Panc1 (cell line): ENCODE results near the gene PTK6. TPM values are rescaled to one million over a fixed set of nuclear protein-coding genes. Genes with fewer than 3 reads are reported as not detected.

ENCODE experiments used
- ATAC-seq: fragments of 200-7000 bp; cut with Tn5 transposase; 2 replicates; pipeline ENCODE4 v1.9.1; 2020; ENCODE audit warnings: mild to moderate bottlenecking, moderate library complexity
- BruUV-seq: library from RNA; stranded (reverse); fragments of 400-500 nt; replicated peaks from 2 replicates; lab custom pipeline; 2021; lab: Mats Ljungman, UMichigan
- CTCF ChIA-PET: fragments of 300-600 bp; sonication (Branson Sonifier 250); formaldehyde crosslinking; loops from one replicate; lab custom pipeline; 2022; ENCODE audit warnings: antibody characterized with exemption; lab: Charles Lee
- POLR2A ChIA-PET: fragments of 300-600 bp; sonication (Branson Sonifier 250); formaldehyde crosslinking; loops from one replicate; lab custom pipeline; 2022; ENCODE audit warnings: antibody characterized with exemption; lab: Charles Lee
- DNase-seq: peaks from one replicate; pipeline ENCODE4 v3.0.0-alpha.2; 2010; ENCODE audit warnings: low read depth, low spot score
- H3K27ac ChIP-seq: 2 replicates; pipeline ENCODE4 v1.5.1; 2011; ENCODE audit warnings: mild to moderate bottlenecking, low read length, inconsistent platforms
- H3K27me3 ChIP-seq: fragments of 200-500 bp; sonication (Bioruptor generic); 2 replicates; pipeline ENCODE4 v1.6.0; 2014; ENCODE audit warnings: low read length, inconsistent platforms; ENCODE audit not compliant: control insufficient read depth, insufficient read depth
- H3K36me3 ChIP-seq: fragments of 200-500 bp; sonication (Bioruptor generic); 2 replicates; pipeline ENCODE4 v1.5.1; 2014; ENCODE audit warnings: inconsistent platforms, mild to moderate bottlenecking, low read length, moderate library complexity; ENCODE audit not compliant: control insufficient read depth, insufficient read depth
- H3K4me1 ChIP-seq: 2 replicates; pipeline ENCODE4 v1.5.1; 2011; ENCODE audit warnings: inconsistent platforms, mild to moderate bottlenecking, low read length, moderate library complexity; ENCODE audit not compliant: control insufficient read depth, insufficient read depth
- H3K4me3 ChIP-seq, 2 experiments: 2 replicates each; pipeline ENCODE4 v1.5.1; 2011 to 2012; ENCODE audit warnings: low read depth in 2 of 2, low read length in 2 of 2, mild to moderate bottlenecking in 2 of 2, inconsistent platforms in 1 of 2, moderate library complexity in 1 of 2
- H3K9me3 ChIP-seq: fragments of 200-500 bp; sonication (Bioruptor generic); 2 replicates; pipeline ENCODE4 v1.5.1; 2014; ENCODE audit warnings: low read depth, mild to moderate bottlenecking, inconsistent platforms, low read length, moderate library complexity; ENCODE audit not compliant: control insufficient read depth, insufficient read depth
- CTCF ChIP-seq: fragments of 450-650 bp; IDR thresholded peaks from 2 replicates; pipeline ENCODE4 v1.5.1; 2017; ENCODE audit warnings: mild to moderate bottlenecking
- POLR2AphosphoS5 ChIP-seq: IDR thresholded peaks from 2 replicates; pipeline ENCODE4 v1.6.1; 2012; ENCODE audit warnings: mild to moderate bottlenecking, low read depth, low read length, moderate library complexity
- REST ChIP-seq, 2 experiments: IDR thresholded peaks; 2 replicates each; pipeline ENCODE4 v1.6.1; 2011 to 2012; ENCODE audit warnings: low read depth in 2 of 2, control low read depth in 1 of 2, low read length in 1 of 2, mild to moderate bottlenecking in 1 of 2, moderate library complexity in 1 of 2; ENCODE audit not compliant: insufficient read depth in 1 of 2
- SIN3A ChIP-seq: IDR thresholded peaks from 2 replicates; pipeline ENCODE4 v1.6.1; 2012; ENCODE audit warnings: low read depth, mild to moderate bottlenecking, low read length, moderate library complexity, borderline replicate concordance; ENCODE audit not compliant: insufficient read depth
- TCF7L2 ChIP-seq: IDR thresholded peaks from 2 replicates; pipeline ENCODE4 v1.6.1; 2011; ENCODE audit warnings: mild to moderate bottlenecking, low read depth, low read length, inconsistent platforms
- in situ Hi-C: cut with HindIII; loops from 2 replicates; pipeline ENCODE4 v1.10.0; 2016; ENCODE audit warnings: low sequenced_read_pairs, low pct_unique_long_range_greater_than_20kb
- intact Hi-C: fragments of 100-400 bp; cut with micrococcal nuclease; formaldehyde crosslinking; loops from one replicate; pipeline ENCODE4 v1.10.0; 2022; ENCODE audit not compliant: unreplicated experiment
- total RNA-seq: library from RNA; stranded (reverse); gene quantifications from one replicate; pipeline ENCODE4 v1.2.1, GENCODE V29; 2021; ENCODE audit not compliant: unreplicated experiment

Gene PTK6
- total RNA-seq, 1 experiment from 2014 or later = 6.5 TPM

GRCh38 chr20:63484651-63485403 is 52.3 kb downstream of the PTK6 start:
- H3K27me3 ChIP-seq = no peaks in the 10 kb centered on the region
- POLR2A ChIA-PET = no interaction called here
- BruUV-seq = no TSS peak
- H3K4me1 ChIP-seq = peaks cover 20% of the 10 kb centered on the region
- DNase-seq (no peak), ATAC-seq (no peak)
- TF ChIP-seq POLR2AphosphoS5 (no peak), SIN3A (no peak), CTCF (no peak), REST (IDR thresholded peaks at IDR 0.05; ENCODE audit: insufficient read depth in 1 of 2, low read depth in 2 of 2, low read length in 1 of 2) (no peak), TCF7L2 (no peak)
- intact Hi-C loops = no loop called here
- in situ Hi-C loops = no loop called here
- no peak overlapping the region for H3K4me3 ChIP-seq
- H3K9me3 ChIP-seq = no peaks in the 10 kb centered on the region
- CTCF ChIA-PET = no interaction called here
- no peaks in the 10 kb centered on the region for H3K36me3 ChIP-seq
- no peak overlapping the region for H3K27ac ChIP-seq

GRCh38 chr20:63484236-63484635 is 52.9 kb downstream of the PTK6 start:
- intact Hi-C loops (no loop called here), in situ Hi-C loops (no loop called here)
- ATAC-seq (no peak), DNase-seq (no peak)
- ChIA-PET CTCF (interaction anchor here (0.6 kb wide), 1 partner anchor 149 kb away, joined by 3 read pairs; no protein-coding TSS in a partner anchor), POLR2A (no interaction called here)
- Histone ChIP-seq H3K4me1 (peaks cover 20% of the 10 kb centered on the region), H3K27me3 (no peaks in the 10 kb centered on the region), H3K36me3 (no peaks in the 10 kb centered on the region), H3K9me3 (no peaks in the 10 kb centered on the region), H3K27ac (no peak overlapping the region), H3K4me3 (no peak overlapping the region)
- BruUV-seq = no TSS peak
- no peak for TF ChIP-seq CTCF
- no peak for TF ChIP-seq POLR2AphosphoS5
- TF ChIP-seq SIN3A = no peak
- TF ChIP-seq TCF7L2 = no peak
- TF ChIP-seq REST (IDR thresholded peaks at IDR 0.05; ENCODE audit: insufficient read depth in 1 of 2, low read depth in 2 of 2, low read length in 1 of 2) = no peak
